PC-9 (cell line): Measurements from ENCODE around the gene ITGAX. TPM values are rescaled to one million over a fixed set of nuclear protein-coding genes. Genes with fewer than 3 reads are reported as not detected.

Experiments used
- BruUV-seq: library from RNA; stranded (reverse); fragments of 400-500 nt; replicated peaks from 2 replicates; lab custom pipeline; 2021; lab: Mats Ljungman, UMichigan
- CTCF ChIA-PET: fragments of 300-600 bp; sonication (Branson Sonifier 250); formaldehyde crosslinking; loops from one replicate; lab custom pipeline; 2022; ENCODE audit warnings: antibody characterized with exemption; lab: Charles Lee
- POLR2A ChIA-PET: fragments of 300-600 bp; sonication (Branson Sonifier 250); formaldehyde crosslinking; loops from one replicate; lab custom pipeline; 2022; ENCODE audit warnings: antibody characterized with exemption; ENCODE audit not compliant: unreplicated experiment; lab: Charles Lee
- DNase-seq, 2 experiments: peaks; one replicate each; pipeline versions ENCODE4 v3.0.0 to v3.0.0-alpha.2; 2015 to 2022; ENCODE audit warnings: mixed read lengths in 1 of 2
- H2AFZ ChIP-seq: fragments of 200-600 bp; sonication (generic); 2 replicates; pipeline ENCODE4 v1.8.1; 2017; ENCODE audit warnings: antibody characterized with exemption
- H3F3A ChIP-seq: fragments of 200-600 bp; sonication (generic); 2 replicates; pipeline ENCODE4 v1.8.1; 2017; ENCODE audit warnings: antibody characterized with exemption, mild to moderate bottlenecking, low read depth; ENCODE audit not compliant: insufficient read depth
- H3K27ac ChIP-seq: fragments of 200-600 bp; sonication (generic); 2 replicates; pipeline ENCODE4 v1.6.1; 2016; ENCODE audit warnings: mixed run types
- H3K27me3 ChIP-seq: fragments of 200-600 bp; sonication (generic); 2 replicates; pipeline ENCODE4 v1.6.1; 2016; ENCODE audit warnings: low read depth, mixed run types; ENCODE audit not compliant: insufficient read depth
- H3K36me3 ChIP-seq: fragments of 200-600 bp; sonication (generic); 2 replicates; pipeline ENCODE4 v1.6.1; 2016; ENCODE audit warnings: low read depth, mixed run types
- H3K4me1 ChIP-seq: fragments of 200-600 bp; sonication (generic); replicated peaks from 2 replicates; pipeline ENCODE4 v1.6.1; 2016; ENCODE audit warnings: mixed run types; ENCODE audit not compliant: insufficient read depth
- H3K4me2 ChIP-seq: fragments of 200-600 bp; sonication (generic); 2 replicates; pipeline ENCODE4 v1.6.1; 2017; ENCODE audit warnings: mixed run types
- H3K4me3 ChIP-seq: fragments of 200-600 bp; sonication (generic); 2 replicates; pipeline ENCODE4 v1.6.1; 2016; ENCODE audit warnings: mixed run types
- H3K79me2 ChIP-seq: fragments of 200-600 bp; sonication (generic); 2 replicates; pipeline ENCODE4 v1.6.1; 2017; ENCODE audit warnings: low read depth, mixed run types
- H3K9me2 ChIP-seq: fragments of 200-600 bp; sonication (generic); 2 replicates; pipeline ENCODE4 v1.8.1; 2017; ENCODE audit warnings: mild to moderate bottlenecking; ENCODE audit not compliant: insufficient read depth
- H3K9me3 ChIP-seq: fragments of 200-600 bp; sonication (generic); 2 replicates; pipeline ENCODE4 v1.8.1; 2016; ENCODE audit warnings: low read depth; ENCODE audit not compliant: insufficient read depth
- H4K20me1 ChIP-seq: fragments of 200-600 bp; sonication (generic); 2 replicates; pipeline ENCODE4 v1.8.1; 2017; ENCODE audit not compliant: insufficient read depth
- CTCF ChIP-seq: fragments of 200-600 bp; sonication (generic); conservative IDR thresholded peaks from 2 replicates; pipeline ENCODE4 v1.6.1; 2017; ENCODE audit warnings: mixed run types, antibody characterized with exemption, mild to moderate bottlenecking, moderate library complexity
- EZH2 ChIP-seq: fragments of 200-600 bp; sonication (generic); IDR thresholded peaks from 2 replicates; pipeline ENCODE4 v1.8.0; 2017; ENCODE audit warnings: antibody characterized with exemption, low read depth
- intact Hi-C: fragments of 100-400 bp; cut with micrococcal nuclease; formaldehyde crosslinking; loops from one replicate; pipeline ENCODE4 v1.10.0; 2022; ENCODE audit not compliant: unreplicated experiment
- total RNA-seq: library from RNA; stranded (reverse); gene quantifications from 2 replicates; pipeline ENCODE4 v1.2.3, GENCODE V29; 2021

Gene ITGAX
- total RNA-seq, 1 experiment from 2014 or later, result 1.1 TPM

GRCh38 chr16:31376705-31377104 is 21.7 kb downstream of the ITGAX start:
- no peak for TF ChIP-seq CTCF
- no peak for TF ChIP-seq EZH2

GRCh38 chr16:31377210-31377903 is 22.4 kb downstream of the ITGAX start:
- TF ChIP-seq EZH2 (no peak), CTCF (no peak)

More at GRCh38 chr16:31376705-31377104, 21.7 kb downstream of the ITGAX start:
- intact Hi-C loops, result no loop called here
- H3K27me3 ChIP-seq, result peaks cover 26% of the 10 kb centered on the region
- ChIA-PET POLR2A (no interaction called here), CTCF (interaction anchor here (0.6 kb wide), 2 partner anchors 144 to 559 kb away, joined by 3 to 4 read pairs; no protein-coding TSS in a partner anchor)
- no peaks in the 10 kb centered on the region for H3K36me3 ChIP-seq
- H3K4me2 ChIP-seq, result no peak overlapping the region
- H3K27ac ChIP-seq, result no peak overlapping the region
- H3K4me3 ChIP-seq, result no peak overlapping the region
- H3K9me2 ChIP-seq, result no peaks in the 10 kb centered on the region
- no peak overlapping the region for H2AFZ ChIP-seq
- no peak for DNase-seq
- BruUV-seq, result no TSS peak
- no peaks in the 10 kb centered on the region for H3K79me2 ChIP-seq
- H3F3A ChIP-seq, result no peaks in the 10 kb centered on the region
- no peaks in the 10 kb centered on the region for H4K20me1 ChIP-seq
- no peaks in the 10 kb centered on the region for H3K9me3 ChIP-seq
- H3K4me1 ChIP-seq, result no peaks in the 10 kb centered on the region

GRCh38 chr16:31380201-31380600 is 25.2 kb downstream of the ITGAX start:
- TF ChIP-seq EZH2 (no peak), CTCF (no peak)
- Histone ChIP-seq H3K27me3 (0 out of 2 replicates have a peak, but pooled peaks cover 4% of the 10 kb centered on the region), H2AFZ (no peak overlapping the region), H3K36me3 (no peaks in the 10 kb centered on the region), H4K20me1 (no peaks in the 10 kb centered on the region), H3F3A (peaks cover 4% of the 10 kb centered on the region; the same call in 1 of the 2 replicates), H3K4me2 (no peak overlapping the region), H3K4me1 (peaks cover 7% of the 10 kb centered on the region), H3K9me2 (no peaks in the 10 kb centered on the region), H3K27ac (no peak overlapping the region), H3K79me2 (no peaks in the 10 kb centered on the region), H3K9me3 (no peaks in the 10 kb centered on the region), H3K4me3 (no peak overlapping the region)
- DNase-seq, result no peak
- intact Hi-C loops, result loop anchor here (5.0 to 10.0 kb wide), 2 partner anchors 113 to 285 kb away; partner anchors contain the start of gene VKORC1
- ChIA-PET CTCF (interaction anchor here (0.5 kb wide), 1 partner anchor 277 kb away, joined by 15 read pairs; no protein-coding TSS in a partner anchor), POLR2A (no interaction called here)
- BruUV-seq, result no TSS peak

More at GRCh38 chr16:31377210-31377903, 22.4 kb downstream of the ITGAX start:
- intact Hi-C loops, result no loop called here
- no peaks in the 10 kb centered on the region for H3K9me2 ChIP-seq
- peaks cover 24% of the 10 kb centered on the region for H3K27me3 ChIP-seq
- no peaks in the 10 kb centered on the region for H3K9me3 ChIP-seq
- H4K20me1 ChIP-seq, result no peaks in the 10 kb centered on the region
- H3K4me2 ChIP-seq, result no peak overlapping the region
- ChIA-PET POLR2A (no interaction called here), CTCF (interaction anchor here (0.6 kb wide), 1 partner anchor 143 kb away, joined by 4 read pairs; no protein-coding TSS in a partner anchor)
- H3K4me3 ChIP-seq, result no peak overlapping the region
- no peaks in the 10 kb centered on the region for H3F3A ChIP-seq
- H3K36me3 ChIP-seq, result no peaks in the 10 kb centered on the region
- no TSS peak for BruUV-seq
- H3K4me1 ChIP-seq, result no peaks in the 10 kb centered on the region
- DNase-seq, result no peak
- H3K79me2 ChIP-seq, result no peaks in the 10 kb centered on the region
- no peak overlapping the region for H2AFZ ChIP-seq
- H3K27ac ChIP-seq, result no peak overlapping the region
